HEK293 (cell line): ENCODE results near the gene TNFRSF8.

Experiments used
- ZNF174 ChIP-seq: fragments of 450-650 bp; formaldehyde crosslinking; IDR thresholded peaks from 2 replicates; pipeline ENCODE4 v1.5.0; 2017; ENCODE audit warnings: missing biosample characterization, mild to moderate bottlenecking, missing genetic modification characterization
- ZNF202 ChIP-seq: fragments of 450-650 bp; formaldehyde crosslinking; IDR thresholded peaks from 2 replicates; pipeline ENCODE4 v1.5.1; 2016; ENCODE audit warnings: missing biosample characterization, missing genetic modification characterization, borderline replicate concordance
- TF ChIP-seq, protein P1 (sequence below): fragments of 450-650 bp; formaldehyde crosslinking; IDR thresholded peaks from 2 replicates; pipeline ENCODE4 v1.5.1; 2016; ENCODE audit warnings: missing biosample characterization, missing genetic modification characterization

DNA sequence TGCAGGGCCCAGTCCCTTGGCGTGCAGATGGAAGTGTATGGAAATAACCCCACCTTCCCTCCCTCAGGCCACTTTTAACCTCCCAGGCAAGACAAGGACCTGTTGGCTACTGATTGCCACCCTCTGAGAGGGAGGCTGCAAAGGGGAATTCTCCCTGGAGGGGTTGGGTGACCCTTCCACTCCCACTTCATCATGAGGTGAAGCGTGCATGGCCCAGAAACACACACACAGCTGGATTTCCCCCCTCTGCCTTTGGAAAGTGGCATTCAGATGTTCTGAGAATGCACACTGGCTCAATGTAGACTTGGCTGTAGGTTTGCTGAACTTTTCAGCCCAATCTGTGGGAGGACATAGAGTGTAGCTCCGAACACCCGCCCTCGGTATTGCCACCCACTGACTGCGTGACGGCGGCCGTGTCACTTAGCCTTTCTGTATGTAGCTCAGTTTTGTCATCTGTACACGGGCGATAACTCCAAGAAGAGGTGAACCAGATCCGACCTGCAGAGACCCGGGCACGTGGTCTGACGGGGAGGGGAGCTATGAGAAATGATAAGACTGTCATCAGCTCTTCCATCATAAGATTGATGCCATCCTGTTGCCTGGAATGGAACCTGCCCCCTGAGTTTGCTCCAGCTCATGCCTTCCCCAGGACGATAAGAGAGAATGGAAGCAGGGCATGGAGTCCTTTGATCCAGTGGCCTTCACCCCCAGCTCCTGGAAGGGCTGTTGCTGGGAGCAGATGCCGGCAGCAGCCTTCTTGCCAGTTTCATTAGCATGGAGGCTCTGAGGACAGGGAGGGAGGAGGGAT is 24.5 kb upstream of the TNFRSF8 start:
- TF ChIP-seq, protein P1, sequence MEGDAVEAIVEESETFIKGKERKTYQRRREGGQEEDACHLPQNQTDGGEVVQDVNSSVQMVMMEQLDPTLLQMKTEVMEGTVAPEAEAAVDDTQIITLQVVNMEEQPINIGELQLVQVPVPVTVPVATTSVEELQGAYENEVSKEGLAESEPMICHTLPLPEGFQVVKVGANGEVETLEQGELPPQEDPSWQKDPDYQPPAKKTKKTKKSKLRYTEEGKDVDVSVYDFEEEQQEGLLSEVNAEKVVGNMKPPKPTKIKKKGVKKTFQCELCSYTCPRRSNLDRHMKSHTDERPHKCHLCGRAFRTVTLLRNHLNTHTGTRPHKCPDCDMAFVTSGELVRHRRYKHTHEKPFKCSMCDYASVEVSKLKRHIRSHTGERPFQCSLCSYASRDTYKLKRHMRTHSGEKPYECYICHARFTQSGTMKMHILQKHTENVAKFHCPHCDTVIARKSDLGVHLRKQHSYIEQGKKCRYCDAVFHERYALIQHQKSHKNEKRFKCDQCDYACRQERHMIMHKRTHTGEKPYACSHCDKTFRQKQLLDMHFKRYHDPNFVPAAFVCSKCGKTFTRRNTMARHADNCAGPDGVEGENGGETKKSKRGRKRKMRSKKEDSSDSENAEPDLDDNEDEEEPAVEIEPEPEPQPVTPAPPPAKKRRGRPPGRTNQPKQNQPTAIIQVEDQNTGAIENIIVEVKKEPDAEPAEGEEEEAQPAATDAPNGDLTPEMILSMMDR (tag by site-specific recombination): no peak
- TF ChIP-seq ZNF174 (tag by site-specific recombination) (no peak), ZNF202 (tag by site-specific recombination) (no peak)
